SK-N-SH (cell line): ENCODE data around the gene P3H2. TPM values are rescaled to one million over a fixed set of nuclear protein-coding genes. Genes with fewer than 3 reads are reported as not detected.

ENCODE experiments used
- CTCF ChIA-PET: fragments of 300-600, 350-600 bp; formaldehyde crosslinking; extraction: SDS; loops from one replicate; lab custom pipeline; 2021; lab: Yijun Ruan, JAX
- POLR2A ChIA-PET: fragments of 350-600 bp; sonication (Branson Sonifier 250); formaldehyde crosslinking; extraction: SDS; loops from one replicate; lab custom pipeline; 2020; ENCODE audit warnings: antibody characterized with exemption, inconsistent platforms; lab: Yijun Ruan, JAX
- DNase-seq: peaks from one replicate; pipeline ENCODE4 v3.0.0; 2012
- H2AFZ ChIP-seq: fragments of 200-600 bp; sonication (generic); 2 replicates; pipeline ENCODE4 v1.8.1; 2016; ENCODE audit warnings: antibody characterized with exemption, mild to moderate bottlenecking, low read depth
- H3F3A ChIP-seq: fragments of 200-600 bp; sonication (generic); replicated peaks from 2 replicates; pipeline ENCODE3; 2016; ENCODE audit warnings: antibody characterized with exemption, mild to moderate bottlenecking; ENCODE audit not compliant: insufficient read depth
- H3K27ac ChIP-seq, 2 experiments: fragments of 200-500 bp in 1 of 2; fragments of 200-600 bp in 1 of 2; sonication (Bioruptor generic) in 1 of 2; sonication (generic), shearing (Covaris generic) in 1 of 2; 2 replicates each; pipeline versions ENCODE4 v1.5.1 to v1.6.1; 2014 to 2016; ENCODE audit warnings: low read depth in 2 of 2, inconsistent platforms in 1 of 2, low read length in 1 of 2, mild to moderate bottlenecking in 1 of 2, mixed read lengths in 1 of 2
- H3K27me3 ChIP-seq: fragments of 200-600 bp; sonication (generic), shearing (Covaris generic); 2 replicates; pipeline ENCODE4 v1.6.1; 2016; ENCODE audit warnings: mixed run types; ENCODE audit not compliant: insufficient read depth
- H3K36me3 ChIP-seq, 2 experiments: fragments of 200-500 bp in 1 of 2; fragments of 200-600 bp in 1 of 2; sonication (Bioruptor generic) in 1 of 2; sonication (generic) in 1 of 2; replicated peaks in 1 of 2; 2 replicates each; pipeline versions ENCODE3 to v1.5.1; 2014 to 2016; ENCODE audit warnings: low read length in 1 of 2, mild to moderate bottlenecking in 1 of 2; ENCODE audit not compliant: insufficient read depth in 2 of 2, control insufficient read depth in 1 of 2
- H3K4me1 ChIP-seq, 2 experiments: fragments of 200-500 bp in 1 of 2; fragments of 200-600 bp in 1 of 2; sonication (Bioruptor generic) in 1 of 2; sonication (generic), shearing (Covaris generic) in 1 of 2; 2 replicates each; pipeline versions ENCODE4 v1.5.1 to v1.6.1; 2014 to 2016; ENCODE audit warnings: low read depth in 1 of 2, low read length in 1 of 2, mixed run types in 1 of 2; ENCODE audit not compliant: insufficient read depth in 2 of 2, control insufficient read depth in 1 of 2
- H3K4me2 ChIP-seq: fragments of 200-600 bp; sonication (generic), shearing (Covaris generic); 2 replicates; pipeline ENCODE4 v1.6.1; 2017; ENCODE audit warnings: mixed run types
- H3K4me3 ChIP-seq, 2 experiments: fragments of 200-500 bp in 1 of 2; fragments of 200-600 bp in 1 of 2; sonication (Bioruptor generic) in 1 of 2; sonication (generic), shearing (Covaris generic) in 1 of 2; 2 replicates each; pipeline versions ENCODE4 v1.5.1 to v1.8.1; 2014 to 2016; ENCODE audit warnings: low read depth in 2 of 2, inconsistent platforms in 1 of 2, low read length in 1 of 2, mild to moderate bottlenecking in 1 of 2, mixed read lengths in 1 of 2, moderate library complexity in 1 of 2
- H3K79me2 ChIP-seq: fragments of 200-600 bp; sonication (generic); 2 replicates; pipeline ENCODE4 v1.8.1; 2017; ENCODE audit warnings: mild to moderate bottlenecking; ENCODE audit not compliant: insufficient read depth
- H3K9ac ChIP-seq: fragments of 200-600 bp; sonication (generic); 2 replicates; pipeline ENCODE4 v1.6.1; 2017; ENCODE audit warnings: mixed run types
- H3K9me2 ChIP-seq: fragments of 200-600 bp; sonication (generic); 2 replicates; pipeline ENCODE4 v1.6.1; 2017; ENCODE audit warnings: mixed run types
- H3K9me3 ChIP-seq: fragments of 200-600 bp; sonication (generic); 2 replicates; pipeline ENCODE4 v1.6.1; 2017; ENCODE audit warnings: mixed run types, mild to moderate bottlenecking, moderate library complexity
- H4K20me1 ChIP-seq: fragments of 200-600 bp; sonication (generic); 2 replicates; pipeline ENCODE4 v1.6.1; 2017; ENCODE audit warnings: mild to moderate bottlenecking, mixed run types; ENCODE audit not compliant: insufficient read depth
- CHD2 ChIP-seq: fragments of 150-350 bp; IDR thresholded peaks from 2 replicates; pipeline ENCODE4 v1.6.1; 2018; ENCODE audit warnings: low read length; ENCODE audit not compliant: partially characterized antibody
- CTCF ChIP-seq: fragments of 200-600 bp; sonication (generic); IDR thresholded peaks from 2 replicates; pipeline ENCODE4 v1.6.1; 2017; ENCODE audit warnings: antibody characterized with exemption, mild to moderate bottlenecking, moderate library complexity
- EP300 ChIP-seq, 2 experiments: IDR thresholded peaks; 2 replicates each; pipeline versions ENCODE4 v1.4.0 to v1.6.1; 2012; ENCODE audit warnings: borderline replicate concordance in 1 of 2, low read depth in 1 of 2, low read length in 1 of 2
- FOXJ3 ChIP-seq: sonication (generic); formaldehyde crosslinking; IDR thresholded peaks from 2 replicates; pipeline ENCODE4 v1.5.1; 2020; ENCODE audit warnings: mild to moderate bottlenecking, missing genetic modification reagents
- FOXM1 ChIP-seq: IDR thresholded peaks from 2 replicates; pipeline ENCODE4 v1.4.0; 2012; ENCODE audit warnings: low read depth, mild to moderate bottlenecking
- MAX ChIP-seq: IDR thresholded peaks from 2 replicates; pipeline ENCODE4 v1.4.0; 2012; ENCODE audit warnings: low read depth
- MXI1 ChIP-seq: IDR thresholded peaks from 2 replicates; pipeline ENCODE4 v1.6.1; 2012; ENCODE audit warnings: mild to moderate bottlenecking, low read depth, low read length, improper control_type of control experiment
- NFIC ChIP-seq: IDR thresholded peaks from 2 replicates; pipeline ENCODE4 v1.4.0; 2012; ENCODE audit warnings: borderline replicate concordance
- NRF1 ChIP-seq: IDR thresholded peaks from 2 replicates; pipeline ENCODE4 v1.6.1; 2012; ENCODE audit warnings: low read depth, mild to moderate bottlenecking, low read length
- PBX3 ChIP-seq: IDR thresholded peaks from 2 replicates; pipeline ENCODE4; 2012
- RAD21 ChIP-seq: IDR thresholded peaks from 2 replicates; pipeline ENCODE4 v1.6.1; 2012; ENCODE audit warnings: mild to moderate bottlenecking, low read length
- RCOR1 ChIP-seq: fragments of 150-350 bp; IDR thresholded peaks from 2 replicates; pipeline ENCODE4 v1.6.1; 2017; ENCODE audit warnings: antibody characterized with exemption, low read length
- TAF1 ChIP-seq: IDR thresholded peaks from 2 replicates; pipeline ENCODE4 v1.6.1; 2012; ENCODE audit warnings: low read depth, mild to moderate bottlenecking, low read length, moderate library complexity, borderline replicate concordance
- USF2 ChIP-seq: fragments of 150-350 bp; IDR thresholded peaks from 2 replicates; pipeline ENCODE4 v1.6.1; 2017; ENCODE audit warnings: antibody characterized with exemption, low read length, low read depth, borderline replicate concordance
- ZBTB33 ChIP-seq: IDR thresholded peaks from 2 replicates; pipeline ENCODE4 v1.4.0; 2012; ENCODE audit warnings: low read depth, borderline replicate concordance
- WGBS: methylation state at CpG from one replicate; pipeline ENCODE4 v1.1.6; 2017; ENCODE audit warnings: low lambda C conversion rate; 5-methylcytosine and 5-hydroxymethylcytosine counted together
- polyA plus RNA-seq, 3 experiments: library from polyadenylated mRNA; depleted of rRNA; stranded (reverse); fragments of >200 nt; gene quantifications; 2 replicates each; pipeline ENCODE4 v1.2.3, GENCODE V29; 2012

Gene P3H2
- polyA plus RNA-seq, 1 of the 3 experiments (the other 2 are of a cell fraction) = 2.8 TPM

DNA sequence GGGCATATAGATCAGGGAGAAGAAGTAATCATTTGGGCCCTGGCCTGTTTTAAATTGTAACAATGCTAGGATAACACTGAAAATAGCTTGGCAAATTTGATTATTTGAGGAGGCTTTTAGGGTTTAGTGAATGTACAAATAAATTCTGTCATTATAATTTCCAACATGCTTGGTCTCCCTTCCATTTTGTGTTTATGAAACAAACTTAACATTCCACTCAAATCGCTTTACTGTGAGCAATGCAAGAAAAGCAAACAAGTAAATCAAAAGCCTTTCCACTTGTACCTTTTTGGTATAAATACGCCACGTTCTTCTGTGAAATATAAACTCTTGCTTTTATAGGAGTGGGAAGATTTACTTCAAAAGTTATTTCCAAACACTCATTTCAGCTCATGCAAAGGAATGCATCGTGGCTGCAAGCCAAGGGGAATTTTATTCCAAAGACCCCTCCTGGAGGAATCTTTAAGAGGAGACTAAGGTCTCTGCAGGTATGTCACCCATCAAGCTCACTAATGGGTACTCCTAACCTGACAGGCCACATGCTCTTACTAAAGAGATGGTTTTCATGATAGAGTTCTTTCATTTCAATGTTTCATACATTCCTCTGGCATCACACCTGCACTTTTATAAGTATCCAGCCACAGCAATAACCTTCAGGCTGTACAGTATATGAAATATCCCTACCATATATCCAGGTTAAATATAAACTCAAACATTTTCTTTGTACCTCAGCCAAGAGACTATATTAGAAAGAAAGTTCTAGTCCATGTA is 115.2 kb downstream of the P3H2 start:
- no peaks in the 10 kb centered on the region for H3K9me2 ChIP-seq
- H3K27ac ChIP-seq = no peak overlapping the region
- no peaks in the 10 kb centered on the region for H3K36me3 ChIP-seq
- TF ChIP-seq RAD21 (no peak), EP300 (IDR thresholded peaks at IDR 0.05; ENCODE audit: borderline replicate concordance in 1 of 2, low read depth in 1 of 2, low read length in 1 of 2) (no peak), NRF1 (no peak), FOXM1 (no peak), NFIC (no peak), CTCF (no peak), CHD2 (no peak), FOXJ3 (CRISPR knock-in tag) (no peak), RCOR1 (no peak), MAX (no peak)
- 45% methylated on average over 4 of the region's 4 CpGs for WGBS
- ChIA-PET POLR2A (no interaction called here), CTCF (interaction anchor here (1.8 kb wide), 1 partner anchor 11 kb away, joined by 5 read pairs; no protein-coding TSS in a partner anchor)
- H3K9ac ChIP-seq = no peak overlapping the region
- no peak overlapping the region for H3K4me3 ChIP-seq
- H3K27me3 ChIP-seq = no peaks in the 10 kb centered on the region
- no peak for DNase-seq
- no peaks in the 10 kb centered on the region; a peak in 1 of 4 replicates for H3K4me1 ChIP-seq
- H3F3A ChIP-seq = no peaks in the 10 kb centered on the region
- no peak overlapping the region for H2AFZ ChIP-seq
- no peaks in the 10 kb centered on the region for H4K20me1 ChIP-seq
- no peaks in the 10 kb centered on the region for H3K9me3 ChIP-seq
- H3K4me2 ChIP-seq = no peak overlapping the region
- H3K79me2 ChIP-seq = no peaks in the 10 kb centered on the region

GRCh38 chr3:190004656-190005055 is 116.0 kb downstream of the P3H2 start:
- Histone ChIP-seq H4K20me1 (no peaks in the 10 kb centered on the region), H3K4me3 (no peak overlapping the region), H3K79me2 (no peaks in the 10 kb centered on the region), H3K9me2 (no peaks in the 10 kb centered on the region), H3K9ac (no peak overlapping the region), H2AFZ (no peak overlapping the region), H3K4me2 (no peak overlapping the region), H3K36me3 (no peaks in the 10 kb centered on the region), H3K4me1 (no peaks in the 10 kb centered on the region; a peak in 1 of 4 replicates), H3F3A (no peaks in the 10 kb centered on the region), H3K27me3 (no peaks in the 10 kb centered on the region), H3K27ac (no peak overlapping the region), H3K9me3 (no peaks in the 10 kb centered on the region)
- no peak for DNase-seq
- TF ChIP-seq PBX3 (no peak), MXI1 (no peak), USF2 (no peak), ZBTB33 (no peak), TAF1 (no peak)
- WGBS = 68% methylated on average over 5 of the region's 5 CpGs
- CTCF ChIA-PET = no interaction called here
- POLR2A ChIA-PET = no interaction called here
